Trophoblast cell (in vitro differentiated cells and primary cell): ENCODE measurements around the gene ASTN1.

Experiments
- DNase-seq, 2 donors: peaks; one replicate each; pipeline ENCODE4 v3.0.0-alpha.2; 2016
- H2AFZ ChIP-seq: 2 replicates; pipeline ENCODE4 v1.6.1; 2013; ENCODE audit warnings: low read length, moderate library complexity, mild to moderate bottlenecking; ENCODE audit not compliant: insufficient read depth, poor library complexity
- H2AK5ac ChIP-seq: 2 replicates; pipeline ENCODE4 v1.6.1; 2013; ENCODE audit warnings: mild to moderate bottlenecking, low read length
- H2BK120ac ChIP-seq: 2 replicates; pipeline ENCODE4 v1.6.1; 2013; ENCODE audit warnings: low read length, mild to moderate bottlenecking, moderate library complexity; ENCODE audit not compliant: insufficient read depth, poor library complexity
- H2BK12ac ChIP-seq: 2 replicates; pipeline ENCODE4 v1.6.1; 2013; ENCODE audit warnings: mild to moderate bottlenecking, low read length, moderate library complexity
- H2BK5ac ChIP-seq: 2 replicates; pipeline ENCODE4 v1.6.1; 2013; ENCODE audit warnings: low read length, low read depth, moderate library complexity, mild to moderate bottlenecking; ENCODE audit not compliant: poor library complexity
- H3K14ac ChIP-seq: 2 replicates; pipeline ENCODE4 v1.6.1; 2013; ENCODE audit warnings: mild to moderate bottlenecking, low read length
- H3K18ac ChIP-seq: 2 replicates; pipeline ENCODE4 v1.6.1; 2013; ENCODE audit warnings: mild to moderate bottlenecking, low read length
- H3K23ac ChIP-seq: 2 replicates; pipeline ENCODE4 v1.6.1; 2013; ENCODE audit warnings: low read length
- H3K27ac ChIP-seq: 2 replicates; pipeline ENCODE4 v1.5.1; 2013; ENCODE audit warnings: low read depth, mild to moderate bottlenecking, inconsistent platforms, low read length, moderate library complexity
- H3K27me3 ChIP-seq: 2 replicates; pipeline ENCODE4 v1.6.1; 2013; ENCODE audit warnings: inconsistent platforms, mild to moderate bottlenecking, low read length, moderate library complexity; ENCODE audit not compliant: insufficient read depth
- H3K36me3 ChIP-seq, 2 experiments: 1 replicate in 1 of 2; 2 replicates in 1 of 2; pipeline ENCODE4 v1.6.1; 2013; ENCODE audit warnings: low read length in 2 of 2, mild to moderate bottlenecking in 2 of 2, moderate library complexity in 1 of 2; ENCODE audit not compliant: insufficient read depth in 2 of 2, control insufficient read depth in 1 of 2
- H3K4ac ChIP-seq: 2 replicates; pipeline ENCODE4 v1.6.1; 2013; ENCODE audit warnings: low read depth, mild to moderate bottlenecking, low read length, moderate library complexity
- H3K4me1 ChIP-seq, 2 experiments: 1 replicate in 1 of 2; 2 replicates in 1 of 2; pipeline ENCODE4 v1.6.1; 2013; ENCODE audit warnings: low read length in 2 of 2, mild to moderate bottlenecking in 2 of 2, moderate library complexity in 1 of 2; ENCODE audit not compliant: insufficient read depth in 2 of 2, control insufficient read depth in 1 of 2
- H3K4me2 ChIP-seq: 2 replicates; pipeline ENCODE4 v1.6.1; 2013; ENCODE audit warnings: inconsistent platforms, mild to moderate bottlenecking, low read length, moderate library complexity
- H3K4me3 ChIP-seq: 2 replicates; pipeline ENCODE4 v1.5.1; 2013; ENCODE audit warnings: mild to moderate bottlenecking, low read depth, low read length, inconsistent platforms
- H3K79me1 ChIP-seq: one replicate; pipeline ENCODE4 v1.6.1; 2013; ENCODE audit warnings: low read length
- H3K79me2 ChIP-seq: 2 replicates; pipeline ENCODE4 v1.6.1; 2013; ENCODE audit warnings: low read length, mild to moderate bottlenecking; ENCODE audit not compliant: control insufficient read depth, insufficient read depth, poor library complexity
- H3K9ac ChIP-seq: 2 replicates; pipeline ENCODE4 v1.6.1; 2013; ENCODE audit warnings: mild to moderate bottlenecking, low read length
- H3K9me3 ChIP-seq: 2 replicates; pipeline ENCODE4 v1.6.1; 2013; ENCODE audit warnings: low read depth, mild to moderate bottlenecking, control low read depth, inconsistent platforms, low read length; ENCODE audit not compliant: insufficient read depth
- H4K12ac ChIP-seq: 2 replicates; pipeline ENCODE4 v1.6.1; 2013; ENCODE audit warnings: low read depth, mild to moderate bottlenecking, low read length, moderate library complexity
- H4K8ac ChIP-seq: 2 replicates; pipeline ENCODE4 v1.6.1; 2013; ENCODE audit warnings: low read depth, mild to moderate bottlenecking, low read length, moderate library complexity
- H4K91ac ChIP-seq: one replicate; pipeline ENCODE4 v1.6.1; 2013; ENCODE audit warnings: low read depth, mild to moderate bottlenecking, low read length, moderate library complexity
- WGBS: extraction: QIAGEN DNeasy Blood & Tissue Kit; methylation state at CpG from one replicate; pipeline ENCODE4 v1.1.7; 2013; ENCODE audit warnings: missing lambda C conversion rate; ENCODE audit not compliant: insufficient read length, insufficient coverage; ENCODE audit errors: extremely low coverage; 5-methylcytosine and 5-hydroxymethylcytosine counted together

Gene ASTN1

DNA sequence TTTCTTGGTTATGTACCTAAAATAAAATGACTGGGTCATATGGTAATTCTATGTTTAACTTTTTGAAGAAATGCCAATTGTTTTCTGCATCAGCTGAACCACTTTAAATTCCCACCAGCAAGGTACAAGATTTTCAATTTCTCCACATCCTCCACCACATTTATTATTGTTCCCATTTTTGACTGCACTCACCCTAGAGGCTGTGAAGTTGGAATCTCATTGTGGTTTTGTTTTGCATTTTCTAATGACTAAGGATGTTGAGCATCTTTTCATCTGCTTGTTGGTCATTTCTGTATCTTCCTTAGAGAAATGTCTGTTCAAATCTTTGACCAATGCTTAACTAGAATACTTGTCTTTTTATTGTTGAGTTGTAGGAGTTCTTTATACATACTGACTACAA lies 72.5 kb downstream of the ASTN1 start:
- no peak overlapping the region for H3K9ac ChIP-seq
- H4K8ac ChIP-seq, result no peak overlapping the region
- H3K9me3 ChIP-seq, result no peaks in the 10 kb centered on the region
- no peak overlapping the region for H4K12ac ChIP-seq
- no peak overlapping the region for H4K91ac ChIP-seq
- no peak overlapping the region for H2AK5ac ChIP-seq
- no peak overlapping the region for H2BK12ac ChIP-seq
- no peak overlapping the region for H3K14ac ChIP-seq
- no peak overlapping the region for H3K4me2 ChIP-seq
- no peak overlapping the region for H3K23ac ChIP-seq
- H3K36me3 ChIP-seq, result no peaks in the 10 kb centered on the region
- no peaks in the 10 kb centered on the region for H3K4me1 ChIP-seq
- no peak overlapping the region for H2AFZ ChIP-seq
- no peak overlapping the region for H3K18ac ChIP-seq
- no peak overlapping the region for H3K4ac ChIP-seq
- no peak overlapping the region for H2BK120ac ChIP-seq
- H3K27ac ChIP-seq, result no peak overlapping the region
- H2BK5ac ChIP-seq, result no peak overlapping the region
- H3K79me1 ChIP-seq, result no peaks in the 10 kb centered on the region
- H3K27me3 ChIP-seq, result no peaks in the 10 kb centered on the region
- no peak overlapping the region for H3K4me3 ChIP-seq
- no peak for DNase-seq
- H3K79me2 ChIP-seq, result no peaks in the 10 kb centered on the region

GRCh38 chr1:177091040-177091439 lies 73.5 kb downstream of the ASTN1 start:
- Histone ChIP-seq H3K18ac (no peak overlapping the region), H3K27ac (no peak overlapping the region), H3K9ac (no peak overlapping the region), H3K9me3 (no peaks in the 10 kb centered on the region), H3K4me3 (no peak overlapping the region), H3K27me3 (no peaks in the 10 kb centered on the region), H2AK5ac (no peak overlapping the region), H3K4ac (no peak overlapping the region), H2AFZ (no peak overlapping the region), H4K8ac (no peak overlapping the region), H3K79me1 (no peaks in the 10 kb centered on the region), H3K14ac (no peak overlapping the region), H2BK12ac (no peak overlapping the region), H4K12ac (no peak overlapping the region), H2BK5ac (no peak overlapping the region), H3K4me1 (no peaks in the 10 kb centered on the region), H3K36me3 (no peaks in the 10 kb centered on the region), H3K23ac (no peak overlapping the region), H2BK120ac (no peak overlapping the region), H4K91ac (no peak overlapping the region), H3K4me2 (no peak overlapping the region), H3K79me2 (no peaks in the 10 kb centered on the region)
- DNase-seq, result no peak
- WGBS, result no CpG with 5 or more reads among the region's 1 CpG

GRCh38 chr1:177088966-177089365 lies 75.5 kb downstream of the ASTN1 start:
- no peak overlapping the region for H4K91ac ChIP-seq
- no peaks in the 10 kb centered on the region for H3K4me1 ChIP-seq
- no CpG with 5 or more reads among the region's 5 CpGs for WGBS
- no peaks in the 10 kb centered on the region for H3K79me1 ChIP-seq
- H2BK12ac ChIP-seq, result no peak overlapping the region
- no peaks in the 10 kb centered on the region for H3K79me2 ChIP-seq
- H3K9me3 ChIP-seq, result no peaks in the 10 kb centered on the region
- H2BK5ac ChIP-seq, result no peak overlapping the region
- H2AK5ac ChIP-seq, result no peak overlapping the region
- no peaks in the 10 kb centered on the region for H3K36me3 ChIP-seq
- H3K4me3 ChIP-seq, result no peak overlapping the region
- H2AFZ ChIP-seq, result no peak overlapping the region
- H4K8ac ChIP-seq, result no peak overlapping the region
- H3K18ac ChIP-seq, result no peak overlapping the region
- H3K27me3 ChIP-seq, result no peaks in the 10 kb centered on the region
- H3K14ac ChIP-seq, result no peak overlapping the region
- no peak for DNase-seq
- no peak overlapping the region for H2BK120ac ChIP-seq
- H3K4ac ChIP-seq, result no peak overlapping the region
- no peak overlapping the region for H3K23ac ChIP-seq
- H3K27ac ChIP-seq, result no peak overlapping the region
- H3K9ac ChIP-seq, result no peak overlapping the region
- no peak overlapping the region for H4K12ac ChIP-seq
- no peak overlapping the region for H3K4me2 ChIP-seq

DNA sequence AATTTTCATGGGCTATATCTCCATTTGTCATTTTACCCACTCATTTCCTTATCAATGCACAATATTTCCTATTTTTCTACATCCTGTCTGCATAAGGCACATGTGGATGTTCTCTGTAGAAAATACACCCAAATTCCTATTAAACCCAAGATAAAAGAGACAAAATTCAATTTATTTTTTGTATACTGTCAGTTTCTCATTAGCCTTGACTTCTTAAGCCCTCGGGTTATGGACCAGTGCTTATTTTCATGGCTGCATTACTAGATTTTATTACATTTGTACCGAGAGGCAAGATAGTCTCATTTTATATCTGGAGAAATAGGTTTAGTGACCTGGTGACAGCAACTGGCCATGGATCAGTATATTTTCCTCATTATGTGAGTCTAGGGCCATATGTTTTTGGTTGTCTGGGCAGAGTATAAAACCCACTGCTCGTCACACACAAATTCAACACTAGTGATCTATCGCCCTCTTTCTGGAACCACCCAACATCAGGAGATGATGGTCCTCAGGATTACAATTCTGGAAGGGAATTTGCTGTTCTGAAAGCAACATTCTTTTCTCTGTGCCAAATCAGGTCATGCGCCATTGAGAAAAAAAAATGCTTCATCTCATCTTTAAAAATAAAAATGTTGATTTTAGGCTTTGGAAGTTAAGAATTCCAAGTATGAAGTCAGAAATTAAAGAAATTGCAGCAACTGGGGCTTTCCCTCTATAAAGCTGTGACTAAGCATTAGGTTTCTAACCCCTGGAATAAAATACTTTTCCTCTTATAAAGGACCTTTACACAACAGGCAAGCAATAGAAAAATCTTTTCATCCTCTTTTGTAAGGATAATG lies 81.4 kb downstream of the ASTN1 start:
- Histone ChIP-seq H4K8ac (no peak overlapping the region), H2AK5ac (no peak overlapping the region), H3K79me2 (no peaks in the 10 kb centered on the region), H3K27me3 (no peaks in the 10 kb centered on the region), H3K4me1 (no peaks in the 10 kb centered on the region), H3K14ac (no peak overlapping the region), H2BK12ac (no peak overlapping the region), H3K27ac (no peak overlapping the region), H3K9ac (no peak overlapping the region), H3K79me1 (no peaks in the 10 kb centered on the region), H3K4ac (no peak overlapping the region), H3K23ac (no peak overlapping the region), H2AFZ (no peak overlapping the region), H3K4me3 (no peak overlapping the region), H3K9me3 (no peaks in the 10 kb centered on the region), H4K12ac (no peak overlapping the region), H3K18ac (no peak overlapping the region), H2BK5ac (no peak overlapping the region), H3K4me2 (no peak overlapping the region), H2BK120ac (no peak overlapping the region), H3K36me3 (no peaks in the 10 kb centered on the region), H4K91ac (no peak overlapping the region)
- no CpG with 5 or more reads among the region's 5 CpGs for WGBS
- no peak for DNase-seq
